NT2/D1 (cell line): ENCODE data around the gene ASAP3.
"Not testable (repeated sequence)": the region's sequence is repeated elsewhere in the genome, so short reads cannot be mapped to it uniquely, and the experiment has no call there.

ENCODE experiments used
- DNase-seq: peaks from one replicate; pipeline ENCODE4 v3.0.0-alpha.2; 2011; ENCODE audit warnings: low read depth, low spot score
- H3K27me3 ChIP-seq: 2 replicates; pipeline ENCODE4 v1.6.0; 2011; ENCODE audit warnings: mild to moderate bottlenecking; ENCODE audit not compliant: insufficient read length, insufficient read depth
- H3K36me3 ChIP-seq: 2 replicates; pipeline ENCODE4 v1.6.1; 2011; ENCODE audit warnings: mild to moderate bottlenecking, low read length, mixed read lengths; ENCODE audit not compliant: insufficient read depth, insufficient read length
- H3K4me1 ChIP-seq: 2 replicates; pipeline ENCODE4 v1.5.1; 2011; ENCODE audit not compliant: insufficient read depth, insufficient read length
- H3K4me3 ChIP-seq: 2 replicates; pipeline ENCODE4 v1.5.1; 2011; ENCODE audit warnings: low read depth; ENCODE audit not compliant: insufficient read length
- H3K9ac ChIP-seq: 2 replicates; pipeline ENCODE4 v1.6.0; 2011; ENCODE audit warnings: low read depth; ENCODE audit not compliant: insufficient read length
- H3K9me3 ChIP-seq: 2 replicates; pipeline ENCODE4 v1.5.1; 2011; ENCODE audit warnings: mild to moderate bottlenecking, low read length; ENCODE audit not compliant: insufficient read depth
- SUZ12 ChIP-seq: IDR thresholded peaks from 2 replicates; pipeline ENCODE4 v1.6.1; 2011; ENCODE audit not compliant: insufficient read length, insufficient read depth; ENCODE audit errors: extremely low read depth
- YY1 ChIP-seq: IDR thresholded peaks from 2 replicates; pipeline ENCODE4 v1.6.1; 2011; ENCODE audit not compliant: insufficient read length, insufficient read depth
- ZNF274 ChIP-seq: IDR thresholded peaks from 2 replicates; pipeline ENCODE4 v1.6.1; 2011; ENCODE audit warnings: mild to moderate bottlenecking, low read depth, low read length

Gene ASAP3

GRCh38 chr1:23509896-23510295 is 25.9 kb upstream of the ASAP3 start:
- DNase-seq: no peak
- Histone ChIP-seq H3K9ac (no peak overlapping the region), H3K4me1 (no peaks in the 10 kb centered on the region), H3K4me3 (no peak overlapping the region), H3K27me3 (no peaks in the 10 kb centered on the region), H3K36me3 (no peaks in the 10 kb centered on the region), H3K9me3 (no peaks in the 10 kb centered on the region)
- TF ChIP-seq SUZ12 (no peak), YY1 (no peak), ZNF274 (no peak)

- no peak for TF ChIP-seq ZNF274
- TF ChIP-seq YY1: no peak
- H3K36me3 ChIP-seq: no peaks in the 10 kb centered on the region
- no peaks in the 10 kb centered on the region for H3K4me1 ChIP-seq
- no peaks in the 10 kb centered on the region for H3K27me3 ChIP-seq
- H3K9me3 ChIP-seq: no peaks in the 10 kb centered on the region
- no peak overlapping the region for H3K9ac ChIP-seq
- no peak overlapping the region for H3K4me3 ChIP-seq
- no peak for DNase-seq
Measured at GRCh38 chr1:23506376-23507107, 22.6 kb upstream of the ASAP3 start.

- H3K9me3 ChIP-seq: no peaks in the 10 kb centered on the region
- TF ChIP-seq ZNF274 (no peak), YY1 (no peak), SUZ12 (no peak)
- no peak overlapping the region for H3K9ac ChIP-seq
- no peaks in the 10 kb centered on the region for H3K4me1 ChIP-seq
- DNase-seq: no peak
- H3K4me3 ChIP-seq: no peak overlapping the region
- no peaks in the 10 kb centered on the region for H3K27me3 ChIP-seq
- no peaks in the 10 kb centered on the region for H3K36me3 ChIP-seq
Measured at GRCh38 chr1:23505851-23506250, 21.9 kb upstream of the ASAP3 start.

GRCh38 chr1:23504156-23504555 is 20.2 kb upstream of the ASAP3 start:
- H3K9me3 ChIP-seq, H3K4me1 ChIP-seq, DNase-seq, H3K9ac ChIP-seq, H3K27me3 ChIP-seq, H3K4me3 ChIP-seq, H3K36me3 ChIP-seq: not testable (repeated sequence)

- TF ChIP-seq ZNF274: no peak
- no peak for TF ChIP-seq SUZ12
- no peak for TF ChIP-seq YY1
- no peak overlapping the region for H3K9ac ChIP-seq
Measured at GRCh38 chr1:23502951-23503350, 19.0 kb upstream of the ASAP3 start.

GRCh38 chr1:23500466-23500865 is 16.5 kb upstream of the ASAP3 start:
- TF ChIP-seq YY1: no peak
- TF ChIP-seq SUZ12: no peak
- no peak for TF ChIP-seq ZNF274
- H3K9ac ChIP-seq: no peak overlapping the region
- no peaks in the 10 kb centered on the region for H3K9me3 ChIP-seq
- no peak overlapping the region for H3K4me3 ChIP-seq
- DNase-seq: no peak
- no peaks in the 10 kb centered on the region for H3K4me1 ChIP-seq
- H3K27me3 ChIP-seq: no peaks in the 10 kb centered on the region
- H3K36me3 ChIP-seq: no peaks in the 10 kb centered on the region

More at GRCh38 chr1:23502951-23503350, 19.0 kb upstream of the ASAP3 start:
- Histone ChIP-seq H3K36me3 (no peaks in the 10 kb centered on the region), H3K4me1 (no peaks in the 10 kb centered on the region), H3K27me3 (no peaks in the 10 kb centered on the region), H3K9me3 (no peaks in the 10 kb centered on the region), H3K4me3 (no peak overlapping the region)
- DNase-seq: no peak

GRCh38 chr1:23497777-23498439 is 13.9 kb upstream of the ASAP3 start:
- Histone ChIP-seq H3K27me3 (no peaks in the 10 kb centered on the region), H3K9me3 (no peaks in the 10 kb centered on the region), H3K4me1 (no peaks in the 10 kb centered on the region), H3K4me3 (no peak overlapping the region), H3K36me3 (no peaks in the 10 kb centered on the region), H3K9ac (no peak overlapping the region)
- no peak for DNase-seq
- no peak for TF ChIP-seq YY1
- no peak for TF ChIP-seq SUZ12
- no peak for TF ChIP-seq ZNF274
